IMR-90 (cell line): ENCODE data around the gene NDST3. TPM values are rescaled to one million over a fixed set of nuclear protein-coding genes. Genes with fewer than 3 reads are reported as not detected.

Experiments used
- ATAC-seq: fragments of 200-7000 bp; cut with Tn5 transposase; 2 replicates; pipeline ENCODE4 v1.9.1; 2020; ENCODE audit warnings: low read depth, mild to moderate bottlenecking, moderate library complexity
- BruUV-seq: library from RNA; stranded (reverse); fragments of 400-500 nt; replicated peaks from 2 replicates; lab custom pipeline; 2021; lab: Mats Ljungman, UMichigan
- CTCF ChIA-PET: fragments of 300-600 bp; formaldehyde crosslinking; extraction: SDS; loops from one replicate; lab custom pipeline; 2021; ENCODE audit warnings: antibody characterized with exemption; lab: Yijun Ruan, JAX
- POLR2A ChIA-PET: fragments of 300-600 bp; sonication (Branson Sonifier 250); formaldehyde crosslinking; loops from one replicate; lab custom pipeline; 2022; ENCODE audit warnings: antibody characterized with exemption; ENCODE audit not compliant: unreplicated experiment; lab: Charles Lee
- DNase-seq: peaks from one replicate; pipeline ENCODE4 v3.0.0; 2013
- H2AFZ ChIP-seq: replicated peaks from 2 replicates; pipeline ENCODE3; 2013; ENCODE audit warnings: low read length, mild to moderate bottlenecking; ENCODE audit not compliant: poor library complexity
- H2AK5ac ChIP-seq: 2 replicates; pipeline ENCODE4 v1.6.1; 2013; ENCODE audit warnings: low read depth, low read length, inconsistent platforms
- H2AK9ac ChIP-seq: replicated peaks from 2 replicates; pipeline ENCODE3; 2013; ENCODE audit warnings: mild to moderate bottlenecking, low read depth, low read length, moderate library complexity; ENCODE audit not compliant: poor library complexity
- H2BK120ac ChIP-seq: 2 replicates; pipeline ENCODE4 v1.6.1; 2013; ENCODE audit warnings: low read depth, low read length, inconsistent platforms
- H2BK15ac ChIP-seq: 3 replicates; pipeline ENCODE4 v1.6.1; 2013; ENCODE audit warnings: low read depth, low read length, inconsistent platforms
- H2BK20ac ChIP-seq: 2 replicates; pipeline ENCODE4 v1.6.1; 2013; ENCODE audit warnings: low read depth, mild to moderate bottlenecking, inconsistent platforms, low read length, moderate library complexity
- H2BK5ac ChIP-seq: 2 replicates; pipeline ENCODE4 v1.6.1; 2013; ENCODE audit warnings: mild to moderate bottlenecking, low read depth, low read length, inconsistent platforms; ENCODE audit not compliant: poor library complexity, severe bottlenecking
- H3K14ac ChIP-seq: replicated peaks from 2 replicates; pipeline ENCODE4 v1.6.1; 2013; ENCODE audit warnings: low read depth, low read length, inconsistent platforms
- H3K18ac ChIP-seq: 2 replicates; pipeline ENCODE4 v1.6.1; 2013; ENCODE audit warnings: low read depth, low read length, control low read depth
- H3K23ac ChIP-seq: 2 replicates; pipeline ENCODE4 v1.6.1; 2013; ENCODE audit warnings: low read depth, low read length, inconsistent platforms
- H3K27ac ChIP-seq: 2 replicates; pipeline ENCODE4 v1.5.1; 2013; ENCODE audit warnings: mild to moderate bottlenecking, control low read depth, low read length; ENCODE audit not compliant: insufficient read depth
- H3K27me3 ChIP-seq: 2 replicates; pipeline ENCODE4 v1.6.1; 2013; ENCODE audit warnings: low read length; ENCODE audit not compliant: control insufficient read depth, insufficient read depth
- H3K36me3 ChIP-seq: 2 replicates; pipeline ENCODE4 v1.6.1; 2013; ENCODE audit warnings: low read length, mixed read lengths; ENCODE audit not compliant: control insufficient read depth, insufficient read depth
- H3K4ac ChIP-seq: 2 replicates; pipeline ENCODE4 v1.6.1; 2013; ENCODE audit warnings: low read depth, low read length, inconsistent platforms
- H3K4me1 ChIP-seq: 2 replicates; pipeline ENCODE4 v1.6.1; 2013; ENCODE audit warnings: low read length, mixed read lengths; ENCODE audit not compliant: control insufficient read depth, insufficient read depth
- H3K4me2 ChIP-seq: 2 replicates; pipeline ENCODE4 v1.6.1; 2013; ENCODE audit warnings: low read depth, mild to moderate bottlenecking, control low read depth, low read length, moderate library complexity
- H3K4me3 ChIP-seq: 2 replicates; pipeline ENCODE4 v1.5.1; 2013; ENCODE audit warnings: low read depth, mild to moderate bottlenecking, control low read depth, low read length, moderate library complexity; ENCODE audit not compliant: insufficient read depth
- H3K56ac ChIP-seq: 2 replicates; pipeline ENCODE4 v1.6.1; 2013; ENCODE audit warnings: low read length, inconsistent platforms; ENCODE audit not compliant: insufficient read depth; ENCODE audit errors: extremely low read depth
- H3K79me1 ChIP-seq, 2 experiments: 2 replicates each; pipeline ENCODE4 v1.6.1; 2013; ENCODE audit warnings: low read length in 2 of 2, inconsistent platforms in 1 of 2, low read depth in 1 of 2
- H3K9ac ChIP-seq: 2 replicates; pipeline ENCODE4 v1.6.1; 2013; ENCODE audit warnings: low read depth, low read length, control low read depth
- H3K9me1 ChIP-seq: 2 replicates; pipeline ENCODE4 v1.6.1; 2013; ENCODE audit warnings: low read length, inconsistent platforms; ENCODE audit not compliant: insufficient read depth
- H3K9me3 ChIP-seq: 2 replicates; pipeline ENCODE4 v1.6.1; 2013; ENCODE audit warnings: low read length; ENCODE audit not compliant: control insufficient read depth, insufficient read depth
- H4K20me1 ChIP-seq: 2 replicates; pipeline ENCODE4 v1.6.1; 2013; ENCODE audit warnings: low read length, inconsistent platforms; ENCODE audit not compliant: insufficient read depth
- H4K5ac ChIP-seq: 2 replicates; pipeline ENCODE4 v1.6.1; 2013; ENCODE audit warnings: mild to moderate bottlenecking, low read depth, low read length, control low read depth
- H4K8ac ChIP-seq, 2 experiments: 2 replicates each; pipeline ENCODE4 v1.6.1; 2013; ENCODE audit warnings: low read depth in 2 of 2, low read length in 2 of 2, control low read depth in 1 of 2, inconsistent platforms in 1 of 2
- H4K91ac ChIP-seq: 2 replicates; pipeline ENCODE4 v1.6.1; 2013; ENCODE audit warnings: low read depth, low read length, inconsistent platforms; ENCODE audit not compliant: insufficient read depth
- CEBPB ChIP-seq: IDR thresholded peaks from 2 replicates; pipeline ENCODE4 v1.6.1; 2012; ENCODE audit warnings: low read depth, low read length, improper control_type of control experiment
- MXI1 ChIP-seq: IDR thresholded peaks from 2 replicates; pipeline ENCODE4 v1.6.1; 2012; ENCODE audit warnings: low read depth, mild to moderate bottlenecking, low read length, moderate library complexity, borderline replicate concordance
- NFE2L2 ChIP-seq: fragments of 150-350 bp; IDR thresholded peaks from 2 replicates; pipeline ENCODE4 v1.6.1; 2016; ENCODE audit warnings: low read depth, mild to moderate bottlenecking, low read length
- POLR2A ChIP-seq: IDR thresholded peaks from 2 replicates; pipeline ENCODE4 v1.6.1; 2012; ENCODE audit warnings: mild to moderate bottlenecking, low read depth, low read length
- WGBS, 2 experiments: methylation state at CpG; one replicate each; pipeline versions ENCODE4 v1.1.5 to v1.1.7; 2013; ENCODE audit warnings: missing lambda C conversion rate in 2 of 2; ENCODE audit not compliant: insufficient read length in 1 of 2; ENCODE audit errors: extremely low coverage in 2 of 2; 5-methylcytosine and 5-hydroxymethylcytosine counted together
- dilution Hi-C: fragments of 300-500 bp; cut with HindIII; formaldehyde crosslinking; loops from one replicate; pipeline ENCODE4 v1.14.3; 2018; ENCODE audit warnings: low sequenced_read_pairs; ENCODE audit not compliant: unreplicated experiment
- in situ Hi-C: fragments of 300-500 bp; cut with MboI; formaldehyde crosslinking; loops from 3 replicates; pipeline ENCODE4 v1.14.3; 2019; ENCODE audit warnings: low sequenced_read_pairs, inconsistent platforms, mixed read lengths
- intact Hi-C: fragments of 100-400 bp; cut with micrococcal nuclease; formaldehyde crosslinking; loops from 2 replicates; pipeline ENCODE4 v1.10.0; 2022
- polyA plus RNA-seq, 3 experiments: library from polyadenylated mRNA; depleted of rRNA; stranded (reverse); fragments of >200 nt; gene quantifications; 2 replicates each; pipeline ENCODE4 v1.2.3, GENCODE V29; 2012; ENCODE audit warnings: low replicate concordance in 1 of 3
- total RNA-seq: library from RNA; depleted of rRNA; stranded (reverse); fragments of >200 nt; gene quantifications from 2 replicates; pipeline ENCODE4 v1.2.3, GENCODE V29; 2012

NDST3 gene
- total and polyA plus RNA-seq, 2 of the 4 experiments (the other 2 are of a cell fraction) = 0.10 to 0.18 TPM

- no peak overlapping the region for H3K9ac ChIP-seq
These were observed 107.0 kb downstream of the NDST3 start for GRCh38 chr4:118141240-118141639.

More at GRCh38 chr4:118141240-118141639, 107.0 kb downstream of the NDST3 start:
- POLR2A ChIA-PET = no interaction called here
- H2BK120ac ChIP-seq = no peak overlapping the region
- 70% methylated on average over 2 of the region's 4 CpGs; no CpG with 5 or more reads in 1 of the 2 experiments for WGBS, 2 experiments
- intact Hi-C loops (no loop called here), in situ Hi-C loops (no loop called here), dilution Hi-C loops (no loop called here)
- no peak overlapping the region for H2AK9ac ChIP-seq
- H3K4me2 ChIP-seq = no peak overlapping the region
- no peak overlapping the region for H3K14ac ChIP-seq
- no peaks in the 10 kb centered on the region for H3K9me3 ChIP-seq
- H3K9me1 ChIP-seq = no peaks in the 10 kb centered on the region
- no peak overlapping the region for H3K56ac ChIP-seq
- H4K91ac ChIP-seq = no peak overlapping the region
- H3K4ac ChIP-seq = no peak overlapping the region
- TF ChIP-seq NFE2L2 = no peak
- no peak for TF ChIP-seq CEBPB
- TF ChIP-seq POLR2A = no peak
- no peak for TF ChIP-seq MXI1
- CTCF ChIA-PET = no interaction called here
- no peak overlapping the region for H4K5ac ChIP-seq
- BruUV-seq = no TSS peak
- H2BK15ac ChIP-seq = no peak overlapping the region
- H3K23ac ChIP-seq = no peak overlapping the region
- H2BK5ac ChIP-seq = no peak overlapping the region
- H3K18ac ChIP-seq = no peak overlapping the region
- H2AK5ac ChIP-seq = no peak overlapping the region
- no peak overlapping the region for H2AFZ ChIP-seq
- H4K8ac ChIP-seq = no peak overlapping the region
- DNase-seq = no peak
- no peaks in the 10 kb centered on the region for H3K4me1 ChIP-seq
- H4K20me1 ChIP-seq = no peaks in the 10 kb centered on the region
- no peak overlapping the region for H3K4me3 ChIP-seq
- no peaks in the 10 kb centered on the region for H3K27me3 ChIP-seq
- H3K36me3 ChIP-seq = no peaks in the 10 kb centered on the region
- H3K79me1 ChIP-seq = no peaks in the 10 kb centered on the region
- no peak for ATAC-seq
- no peak overlapping the region for H2BK20ac ChIP-seq
- no peak overlapping the region for H3K27ac ChIP-seq
